Activated CD4-positive, alpha-beta T cell treated with anti-CD3 and anti-CD28 coated beads, Interleukin-2, amount 10 ng/mL, durations not matched to agents 24 days and 14 days (primary cell): ENCODE data around the gene ZPR1. TPM values are rescaled to one million over a fixed set of nuclear protein-coding genes. Genes with fewer than 3 reads are reported as not detected.
"Not testable (repeated sequence)": the region's sequence is repeated elsewhere in the genome, so short reads cannot be mapped to it uniquely, and the experiment has no call there.

ENCODE experiments used
- DNase-seq: peaks from one replicate; pipeline ENCODE4 v3.0.0; 2022
- H3K27ac Mint-ChIP-seq: one replicate; pipeline ENCODE4 v1.8.0; 2022; ENCODE audit warnings: mild to moderate bottlenecking, mixed read lengths
- H3K27me3 Mint-ChIP-seq: one replicate; pipeline ENCODE4 v1.8.0; 2022; ENCODE audit warnings: mixed read lengths
- H3K36me3 Mint-ChIP-seq: one replicate; pipeline ENCODE4 v1.8.0; 2022; ENCODE audit warnings: low read depth, mild to moderate bottlenecking, mixed read lengths
- H3K4me1 Mint-ChIP-seq: one replicate; pipeline ENCODE4 v1.8.0; 2021; ENCODE audit warnings: mixed read lengths
- H3K4me3 Mint-ChIP-seq: one replicate; pipeline ENCODE4 v1.8.0; 2022; ENCODE audit warnings: mild to moderate bottlenecking, moderate library complexity, mixed read lengths
- H3K9me3 Mint-ChIP-seq: one replicate; pipeline ENCODE4 v1.8.0; 2021; ENCODE audit warnings: mixed read lengths
- intact Hi-C: fragments of 100-400 bp; cut with micrococcal nuclease; formaldehyde crosslinking; loops from one replicate; pipeline ENCODE4 v1.15.1; 2023
- total RNA-seq: library from RNA; stranded (reverse); gene quantifications from 2 replicates; pipeline ENCODE4 v1.2.3, GENCODE V29; 2022

Gene ZPR1, protein sequence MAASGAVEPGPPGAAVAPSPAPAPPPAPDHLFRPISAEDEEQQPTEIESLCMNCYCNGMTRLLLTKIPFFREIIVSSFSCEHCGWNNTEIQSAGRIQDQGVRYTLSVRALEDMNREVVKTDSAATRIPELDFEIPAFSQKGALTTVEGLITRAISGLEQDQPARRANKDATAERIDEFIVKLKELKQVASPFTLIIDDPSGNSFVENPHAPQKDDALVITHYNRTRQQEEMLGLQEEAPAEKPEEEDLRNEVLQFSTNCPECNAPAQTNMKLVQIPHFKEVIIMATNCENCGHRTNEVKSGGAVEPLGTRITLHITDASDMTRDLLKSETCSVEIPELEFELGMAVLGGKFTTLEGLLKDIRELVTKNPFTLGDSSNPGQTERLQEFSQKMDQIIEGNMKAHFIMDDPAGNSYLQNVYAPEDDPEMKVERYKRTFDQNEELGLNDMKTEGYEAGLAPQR
- total RNA-seq = 105 and 106 TPM in 2 replicates

DNA sequence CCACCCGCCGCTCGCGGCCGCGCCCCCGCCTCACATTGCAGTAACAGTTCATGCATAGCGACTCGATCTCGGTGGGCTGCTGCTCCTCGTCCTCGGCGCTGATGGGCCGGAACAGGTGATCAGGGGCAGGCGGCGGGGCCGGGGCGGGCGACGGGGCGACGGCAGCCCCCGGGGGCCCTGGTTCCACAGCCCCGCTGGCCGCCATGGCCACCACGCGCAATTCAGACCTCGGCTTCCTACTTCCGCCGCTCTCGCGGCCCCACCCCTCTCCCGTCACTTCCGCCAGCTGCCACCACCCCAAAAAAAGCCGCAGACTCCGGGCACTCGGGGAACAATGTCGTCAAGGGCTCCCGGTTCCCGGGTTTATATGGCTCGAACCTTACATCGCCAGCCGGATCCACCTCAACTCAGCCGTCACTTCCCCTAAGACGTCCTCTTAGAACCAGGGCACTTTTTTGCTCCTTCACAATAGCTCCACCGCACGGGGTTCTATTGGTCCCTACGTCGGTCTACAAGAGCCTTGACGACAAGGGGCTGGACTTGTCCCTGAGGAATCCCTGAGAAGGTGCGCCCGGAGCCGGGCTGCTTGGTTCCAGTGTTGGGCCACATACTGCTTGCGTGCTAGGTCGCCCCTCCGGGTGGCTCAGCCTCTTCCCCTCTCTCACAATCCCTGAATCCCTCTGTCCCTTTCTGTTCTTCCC lies at the start of gene ZPR1:
Gene ZPR1 (minus strand): TSS at position 238 of the 701 bp plus-strand sequence. CDS start 33 bp downstream, at position 205.
- intact Hi-C loops = loop anchor here (1.0 to 5.0 kb wide), 3 partner anchors 15 to 444 kb away; partner anchors contain the start of genes PCSK7 and RNF214
- H3K27me3 Mint-ChIP-seq = peaks cover 2% of the 10 kb centered on the region
- peak; percentile 97 for DNase-seq
- no peaks in the 10 kb centered on the region for H3K9me3 Mint-ChIP-seq
- peaks cover 42% of the 10 kb centered on the region for H3K36me3 Mint-ChIP-seq
- H3K27ac Mint-ChIP-seq = peak within 1 kb of the TSS; percentile 87
- peaks cover 44% of the 10 kb centered on the region for H3K4me1 Mint-ChIP-seq
- H3K4me3 Mint-ChIP-seq = peak within 1 kb of the TSS; percentile 97

DNA sequence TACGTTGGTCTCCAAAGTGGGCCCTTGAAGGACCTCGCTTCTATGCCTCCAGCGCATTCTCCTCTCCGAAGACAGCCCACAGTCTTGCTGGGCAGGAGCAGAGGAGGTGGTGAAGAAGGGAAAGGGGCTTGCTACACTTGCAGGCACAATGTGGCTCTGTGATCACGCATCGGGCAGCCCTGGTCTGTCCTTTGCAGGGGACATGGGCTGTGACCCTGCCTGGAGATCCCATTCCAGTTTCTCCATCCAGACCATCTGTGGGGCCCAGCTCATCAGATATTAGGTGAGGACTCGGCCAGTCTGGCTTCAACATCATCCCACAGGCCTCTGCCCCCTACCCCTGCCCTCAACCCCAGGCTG lies 48.8 kb upstream of the ZPR1 start:
- peaks cover 11% of the 10 kb centered on the region for H3K4me1 Mint-ChIP-seq
- intact Hi-C loops = loop anchor here (2.0 kb wide), 2 partner anchors 16 to 46 kb away; partner anchors contain the start of gene APOA5
- no peaks in the 10 kb centered on the region for H3K36me3 Mint-ChIP-seq
- H3K9me3 Mint-ChIP-seq = no peaks in the 10 kb centered on the region
- no peak overlapping the region for H3K27ac Mint-ChIP-seq
- H3K27me3 Mint-ChIP-seq = peaks cover 4% of the 10 kb centered on the region
- no peak for DNase-seq
- no peak overlapping the region for H3K4me3 Mint-ChIP-seq

DNA sequence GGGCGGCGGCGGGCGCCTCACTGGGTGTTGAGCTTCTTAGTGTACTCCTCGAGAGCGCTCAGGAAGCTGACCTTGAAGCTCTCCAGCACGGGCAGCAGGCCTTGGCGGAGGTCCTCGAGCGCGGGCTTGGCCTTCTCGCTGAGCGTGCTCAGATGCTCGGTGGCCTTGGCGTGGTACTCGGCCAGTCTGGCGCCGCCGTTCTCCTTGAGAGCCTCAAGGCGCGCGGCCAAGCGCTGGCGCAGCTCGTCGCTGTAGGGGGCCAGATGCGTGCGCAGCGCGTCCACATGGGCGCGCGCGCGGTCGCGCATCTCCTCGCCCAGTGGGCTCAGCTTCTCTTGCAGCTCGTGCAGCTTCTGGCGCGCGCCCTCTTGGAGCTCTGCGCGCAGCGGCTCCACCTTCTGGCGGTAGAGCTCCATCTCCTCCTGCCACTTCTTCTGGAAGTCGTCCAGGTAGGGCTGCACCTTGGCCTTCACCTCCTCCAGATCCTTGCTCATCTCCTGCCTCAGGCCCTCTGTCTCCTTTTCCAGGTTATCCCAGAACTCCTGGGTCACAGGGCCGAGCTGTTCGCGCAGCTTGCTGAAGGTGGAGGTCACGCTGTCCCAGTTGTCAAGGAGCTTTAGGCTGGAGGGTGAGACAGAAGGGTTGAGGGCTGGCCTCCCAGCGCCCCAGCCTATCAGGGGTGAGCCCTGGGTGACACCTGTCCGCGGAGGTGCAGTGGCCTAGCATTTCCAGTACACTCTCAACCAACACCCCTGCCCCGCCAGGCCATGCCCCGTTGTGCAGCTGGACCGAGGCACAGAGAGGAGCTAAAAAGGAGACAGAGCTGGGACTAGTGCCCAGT lies 48.2 kb upstream of the ZPR1 start:
- Mint-ChIP-seq H3K27me3 (peaks cover 4% of the 10 kb centered on the region), H3K9me3 (no peaks in the 10 kb centered on the region), H3K4me1 (peaks cover 11% of the 10 kb centered on the region), H3K36me3 (no peaks in the 10 kb centered on the region), H3K27ac (peak overlapping the region; percentile 45), H3K4me3 (peak overlapping the region; percentile 63)
- peak; percentile 93 for DNase-seq
- intact Hi-C loops = loop anchor here (2.0 kb wide), 2 partner anchors 17 to 45 kb away; partner anchors contain the start of gene APOA5

DNA sequence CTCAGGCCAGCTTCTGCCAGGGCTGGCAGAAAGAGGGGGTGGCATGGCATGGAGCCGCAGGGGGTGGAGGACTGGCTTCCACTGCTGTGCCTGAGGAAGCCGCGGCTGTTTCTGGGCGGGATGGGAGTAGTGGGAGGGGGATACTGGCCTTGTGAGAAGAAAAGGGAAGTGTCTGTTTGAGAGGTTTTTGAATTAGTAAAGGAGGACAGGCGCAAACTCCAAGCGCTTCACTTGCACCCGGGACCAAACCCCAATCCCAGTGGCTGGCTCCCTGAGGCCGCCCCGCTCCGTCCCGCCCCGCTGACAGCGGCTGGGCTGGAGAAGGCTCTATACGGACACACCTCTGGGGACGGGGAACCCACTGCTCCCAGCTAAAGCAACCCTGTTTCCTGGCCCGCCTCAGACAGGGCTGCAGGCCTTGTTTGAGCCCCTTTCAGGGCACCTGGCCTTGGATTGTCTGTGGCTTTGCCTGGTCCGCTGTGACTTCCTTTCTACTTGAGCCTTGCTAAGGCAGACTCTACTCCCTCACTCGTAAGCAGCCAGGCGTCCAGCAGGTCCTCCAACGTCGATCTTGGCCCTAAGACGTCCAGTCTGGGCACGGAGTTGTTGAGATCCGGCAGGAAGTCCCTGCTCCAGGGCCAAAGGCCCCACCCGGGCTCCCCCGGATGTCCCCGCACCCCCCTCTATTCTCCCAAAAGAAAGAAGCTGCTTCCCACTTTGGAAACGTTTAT lies 47.4 kb upstream of the ZPR1 start:
- H3K9me3 Mint-ChIP-seq = no peaks in the 10 kb centered on the region
- no peaks in the 10 kb centered on the region for H3K36me3 Mint-ChIP-seq
- no peak overlapping the region for H3K27ac Mint-ChIP-seq
- peaks cover 8% of the 10 kb centered on the region for H3K4me1 Mint-ChIP-seq
- H3K27me3 Mint-ChIP-seq = peaks cover 4% of the 10 kb centered on the region
- H3K4me3 Mint-ChIP-seq = peak overlapping the region; percentile 63
- intact Hi-C loops = no loop called here
- no peak for DNase-seq

DNA sequence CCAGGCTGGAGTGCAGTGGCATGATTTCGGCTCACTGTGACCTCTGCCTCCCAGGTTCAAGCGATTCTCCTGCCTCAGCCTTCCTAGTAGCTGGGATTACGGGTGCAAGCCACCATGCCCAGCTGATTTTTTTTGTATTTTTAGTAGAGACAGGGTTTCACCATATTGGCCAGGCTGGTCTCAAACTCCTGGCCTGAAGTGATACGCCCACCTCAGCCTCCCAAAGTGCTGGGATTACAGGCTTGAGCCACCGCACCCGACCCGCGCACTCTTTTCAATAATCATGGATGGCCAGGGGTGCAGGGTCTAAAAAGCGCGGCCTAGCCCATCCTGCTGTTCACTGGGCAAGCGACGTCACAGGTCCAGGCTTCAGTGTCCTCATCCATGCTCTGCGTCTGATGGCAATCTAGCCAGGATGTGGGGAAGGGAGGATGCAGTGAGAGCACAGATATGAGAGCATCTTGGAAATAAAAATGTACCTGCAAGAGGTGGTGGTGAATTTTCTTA lies 46.8 kb upstream of the ZPR1 start:
- H3K36me3 Mint-ChIP-seq, H3K9me3 Mint-ChIP-seq, DNase-seq, intact Hi-C loops, H3K27ac Mint-ChIP-seq, H3K4me1 Mint-ChIP-seq, H3K27me3 Mint-ChIP-seq: not testable (repeated sequence)
- peak overlapping the region; percentile 6 for H3K4me3 Mint-ChIP-seq

DNA sequence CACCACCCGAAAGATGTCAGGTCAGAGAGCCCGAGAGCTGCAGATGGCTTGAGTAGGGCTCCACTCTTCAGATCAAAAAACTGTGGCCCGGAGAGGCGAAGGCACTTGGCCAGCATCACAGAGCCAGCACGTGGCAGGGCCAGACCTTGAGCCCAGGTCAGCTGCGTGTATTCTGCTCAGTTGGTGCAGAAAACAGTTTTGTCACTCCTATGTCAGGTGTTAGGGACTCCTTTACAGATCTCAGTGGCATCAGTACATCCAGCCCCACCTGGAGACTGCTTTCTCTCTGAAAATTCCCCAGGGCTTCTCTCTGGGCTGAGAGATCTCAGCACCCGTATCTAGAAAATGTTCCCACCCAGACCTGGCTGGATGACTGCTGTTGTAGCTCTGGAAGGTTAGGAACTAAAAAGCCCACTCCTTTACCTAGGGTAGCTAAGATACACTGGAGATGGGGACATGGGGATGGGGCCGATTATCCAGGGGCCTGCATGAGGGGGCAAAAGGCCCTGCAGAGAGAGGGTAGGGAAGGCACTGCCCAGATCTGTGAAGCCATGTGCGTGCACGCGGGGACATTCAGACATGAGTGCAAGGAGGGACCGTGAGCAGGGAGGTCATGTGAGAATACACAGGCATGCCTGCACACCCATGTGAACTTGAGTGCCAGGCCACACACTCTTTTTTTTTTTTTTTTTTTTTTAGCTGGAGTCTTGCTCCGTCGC lies 46.2 kb upstream of the ZPR1 start:
- intact Hi-C loops = no loop called here
- Mint-ChIP-seq H3K4me1 (peaks cover 8% of the 10 kb centered on the region), H3K4me3 (no peak overlapping the region), H3K9me3 (no peaks in the 10 kb centered on the region), H3K36me3 (no peaks in the 10 kb centered on the region), H3K27me3 (peaks cover 4% of the 10 kb centered on the region), H3K27ac (no peak overlapping the region)
- no peak for DNase-seq

DNA sequence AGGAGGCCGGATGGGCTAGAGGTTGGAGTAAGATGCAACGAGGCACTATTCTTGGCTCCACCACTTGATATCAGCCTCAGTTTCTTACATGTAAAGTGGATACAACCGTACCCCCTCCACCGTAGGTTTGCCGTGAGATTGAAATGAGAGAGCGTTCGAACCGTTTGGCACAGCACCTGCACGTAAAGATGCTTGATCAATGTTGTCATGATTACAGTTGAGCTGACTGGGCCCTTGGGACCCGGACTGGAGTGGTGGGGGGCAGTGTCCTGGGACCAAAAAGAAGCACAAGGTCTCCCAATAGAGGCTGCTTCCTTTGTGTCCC lies 45.6 kb upstream of the ZPR1 start:
- DNase-seq = no peak
- Mint-ChIP-seq H3K27me3 (peaks cover 4% of the 10 kb centered on the region), H3K4me1 (peaks cover 6% of the 10 kb centered on the region), H3K4me3 (no peak overlapping the region), H3K27ac (no peak overlapping the region), H3K36me3 (no peaks in the 10 kb centered on the region), H3K9me3 (no peaks in the 10 kb centered on the region)
- intact Hi-C loops = no loop called here

DNA sequence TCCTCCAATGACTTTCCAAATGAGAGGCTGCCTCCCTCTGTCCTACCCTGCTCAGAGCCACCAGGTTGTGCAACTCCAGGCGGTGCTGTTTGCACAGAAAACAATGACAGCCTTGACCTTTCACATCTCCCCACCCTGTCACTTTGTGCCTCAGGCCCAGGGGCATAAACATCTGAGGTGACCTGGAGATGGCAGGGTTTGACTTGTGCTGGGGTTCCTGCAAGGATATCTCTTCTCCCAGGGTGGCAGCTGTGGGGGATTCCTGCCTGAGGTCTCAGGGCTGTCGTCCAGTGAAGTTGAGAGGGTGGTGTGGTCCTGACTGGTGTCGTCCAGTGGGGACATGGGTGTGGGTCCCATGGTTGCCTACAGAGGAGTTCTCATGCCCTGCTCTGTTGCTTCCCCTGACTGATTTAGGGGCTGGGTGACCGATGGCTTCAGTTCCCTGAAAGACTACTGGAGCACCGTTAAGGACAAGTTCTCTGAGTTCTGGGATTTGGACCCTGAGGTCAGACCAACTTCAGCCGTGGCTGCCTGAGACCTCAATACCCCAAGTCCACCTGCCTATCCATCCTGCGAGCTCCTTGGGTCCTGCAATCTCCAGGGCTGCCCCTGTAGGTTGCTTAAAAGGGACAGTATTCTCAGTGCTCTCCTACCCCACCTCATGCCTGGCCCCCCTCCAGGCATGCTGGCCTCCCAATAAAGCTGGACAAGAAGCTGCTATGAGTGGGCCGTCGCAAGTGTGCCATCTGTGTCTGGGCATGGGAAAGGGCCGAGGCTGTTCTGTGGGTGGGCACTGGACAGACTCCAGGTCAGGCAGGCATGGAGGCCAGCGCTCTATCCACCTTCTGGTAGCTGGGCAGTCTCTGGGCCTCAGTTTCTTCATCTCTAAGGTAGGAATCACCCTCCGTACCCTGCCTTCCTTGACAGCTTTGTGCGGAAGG lies 44.8 kb upstream of the ZPR1 start:
- H3K27me3 Mint-ChIP-seq = peaks cover 4% of the 10 kb centered on the region
- no peak overlapping the region for H3K27ac Mint-ChIP-seq
- no peak for DNase-seq
- peaks cover 4% of the 10 kb centered on the region for H3K4me1 Mint-ChIP-seq
- intact Hi-C loops = no loop called here
- no peaks in the 10 kb centered on the region for H3K36me3 Mint-ChIP-seq
- no peaks in the 10 kb centered on the region for H3K9me3 Mint-ChIP-seq
- H3K4me3 Mint-ChIP-seq = no peak overlapping the region

DNA sequence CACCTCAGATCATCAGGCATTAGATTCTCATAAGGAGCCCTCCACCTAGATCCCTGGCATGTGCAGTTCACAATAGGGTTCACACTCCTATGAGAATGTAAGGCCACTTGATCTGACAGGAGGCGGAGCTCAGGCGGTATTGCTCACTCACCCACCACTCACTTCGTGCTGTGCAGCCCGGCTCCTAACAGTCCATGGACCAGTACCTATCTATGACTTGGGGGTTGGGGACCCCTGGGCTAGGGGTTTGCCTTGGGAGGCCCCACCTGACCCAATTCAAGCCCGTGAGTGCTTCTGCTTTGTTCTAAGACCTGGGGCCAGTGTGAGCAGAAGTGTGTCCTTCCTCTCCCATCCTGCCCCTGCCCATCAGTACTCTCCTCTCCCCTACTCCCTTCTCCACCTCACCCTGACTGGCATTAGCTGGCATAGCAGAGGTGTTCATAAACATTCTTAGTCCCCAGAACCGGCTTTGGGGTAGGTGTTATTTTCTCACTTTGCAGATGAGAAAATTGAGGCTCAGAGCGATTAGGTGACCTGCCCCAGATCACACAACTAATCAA lies 44.0 kb upstream of the ZPR1 start:
- no peak overlapping the region for H3K27ac Mint-ChIP-seq
- no peaks in the 10 kb centered on the region for H3K9me3 Mint-ChIP-seq
- H3K36me3 Mint-ChIP-seq = no peaks in the 10 kb centered on the region
- H3K4me1 Mint-ChIP-seq = peaks cover 4% of the 10 kb centered on the region
- H3K27me3 Mint-ChIP-seq = peaks cover 4% of the 10 kb centered on the region
- intact Hi-C loops = no loop called here
- no peak overlapping the region for H3K4me3 Mint-ChIP-seq
- DNase-seq = no peak

DNA sequence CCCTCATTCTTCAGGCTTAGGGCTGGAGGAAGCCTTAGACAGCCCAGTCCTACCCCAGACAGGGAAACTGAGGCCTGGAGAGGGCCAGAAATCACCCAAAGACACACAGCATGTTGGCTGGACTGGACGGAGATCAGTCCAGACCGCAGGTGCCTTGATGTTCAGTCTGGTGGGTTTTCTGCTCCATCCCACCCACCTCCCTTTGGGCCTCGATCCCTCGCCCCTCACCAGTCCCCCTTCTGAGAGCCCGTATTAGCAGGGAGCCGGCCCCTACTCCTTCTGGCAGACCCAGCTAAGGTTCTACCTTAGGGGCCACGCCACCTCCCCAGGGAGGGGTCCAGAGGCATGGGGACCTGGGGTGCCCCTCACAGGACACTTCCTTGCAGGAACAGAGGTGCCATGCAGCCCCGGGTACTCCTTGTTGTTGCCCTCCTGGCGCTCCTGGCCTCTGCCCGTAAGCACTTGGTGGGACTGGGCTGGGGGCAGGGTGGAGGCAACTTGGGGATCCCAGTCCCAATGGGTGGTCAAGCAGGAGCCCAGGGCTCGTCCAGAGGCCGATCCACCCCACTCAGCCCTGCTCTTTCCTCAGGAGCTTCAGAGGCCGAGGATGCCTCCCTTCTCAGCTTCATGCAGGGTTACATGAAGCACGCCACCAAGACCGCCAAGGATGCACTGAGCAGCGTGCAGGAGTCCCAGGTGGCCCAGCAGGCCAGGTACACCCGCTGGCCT lies 42.5 kb upstream of the ZPR1 start:
- intact Hi-C loops = no loop called here
- H3K27me3 Mint-ChIP-seq = peaks cover 4% of the 10 kb centered on the region
- H3K9me3 Mint-ChIP-seq = no peaks in the 10 kb centered on the region
- no peak overlapping the region for H3K4me3 Mint-ChIP-seq
- no peaks in the 10 kb centered on the region for H3K36me3 Mint-ChIP-seq
- DNase-seq = no peak
- no peak overlapping the region for H3K27ac Mint-ChIP-seq
- peaks cover under 1% of the 10 kb centered on the region for H3K4me1 Mint-ChIP-seq

DNA sequence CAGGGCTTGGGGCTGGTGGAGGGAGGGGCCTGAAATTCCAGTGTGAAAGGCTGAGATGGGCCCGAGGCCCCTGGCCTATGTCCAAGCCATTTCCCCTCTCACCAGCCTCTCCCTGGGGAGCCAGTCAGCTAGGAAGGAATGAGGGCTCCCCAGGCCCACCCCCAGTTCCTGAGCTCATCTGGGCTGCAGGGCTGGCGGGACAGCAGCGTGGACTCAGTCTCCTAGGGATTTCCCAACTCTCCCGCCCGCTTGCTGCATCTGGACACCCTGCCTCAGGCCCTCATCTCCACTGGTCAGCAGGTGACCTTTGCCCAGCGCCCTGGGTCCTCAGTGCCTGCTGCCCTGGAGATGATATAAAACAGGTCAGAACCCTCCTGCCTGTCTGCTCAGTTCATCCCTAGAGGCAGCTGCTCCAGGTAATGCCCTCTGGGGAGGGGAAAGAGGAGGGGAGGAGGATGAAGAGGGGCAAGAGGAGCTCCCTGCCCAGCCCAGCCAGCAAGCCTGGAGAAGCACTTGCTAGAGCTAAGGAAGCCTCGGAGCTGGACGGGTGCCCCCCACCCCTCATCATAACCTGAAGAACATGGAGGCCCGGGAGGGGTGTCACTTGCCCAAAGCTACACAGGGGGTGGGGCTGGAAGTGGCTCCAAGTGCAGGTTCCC lies 41.8 kb upstream of the ZPR1 start, which contains the start of gene APOC3:
Gene APOC3 (plus strand): TSS at position 383 of the 659 bp plus-strand sequence. CDS start 676 bp downstream, outside the sequence.
- Mint-ChIP-seq H3K27me3 (peaks cover 4% of the 10 kb centered on the region), H3K36me3 (no peaks in the 10 kb centered on the region), H3K9me3 (no peaks in the 10 kb centered on the region), H3K27ac (no peak within 1 kb of the TSS), H3K4me1 (no peaks in the 10 kb centered on the region), H3K4me3 (no peak within 1 kb of the TSS)
- DNase-seq = no peak
- intact Hi-C loops = no loop called here
